ENCODE results near the gene SLC12A2. TPM values are rescaled to one million over a fixed set of nuclear protein-coding genes. Genes with fewer than 3 reads are reported as not detected.

SLC12A2 gene
- total RNA-seq, 1 donor from 2014 or later, result 29.2 TPM

- Mint-ChIP-seq H3K9me3 (ENCODE audit: unreplicated experiment) (no peaks in the 10 kb centered on the region), H3K4me1 (ENCODE audit: low read depth, unreplicated experiment) (no peaks in the 10 kb centered on the region), H3K27me3 (ENCODE audit: unreplicated experiment) (no peaks in the 10 kb centered on the region), H3K27ac (ENCODE audit: unreplicated experiment) (no peak overlapping the region), H3K36me3 (ENCODE audit: unreplicated experiment) (no peaks in the 10 kb centered on the region), H3K4me3 (ENCODE audit: unreplicated experiment) (no peak overlapping the region)
- TF ChIP-seq, protein P1, sequence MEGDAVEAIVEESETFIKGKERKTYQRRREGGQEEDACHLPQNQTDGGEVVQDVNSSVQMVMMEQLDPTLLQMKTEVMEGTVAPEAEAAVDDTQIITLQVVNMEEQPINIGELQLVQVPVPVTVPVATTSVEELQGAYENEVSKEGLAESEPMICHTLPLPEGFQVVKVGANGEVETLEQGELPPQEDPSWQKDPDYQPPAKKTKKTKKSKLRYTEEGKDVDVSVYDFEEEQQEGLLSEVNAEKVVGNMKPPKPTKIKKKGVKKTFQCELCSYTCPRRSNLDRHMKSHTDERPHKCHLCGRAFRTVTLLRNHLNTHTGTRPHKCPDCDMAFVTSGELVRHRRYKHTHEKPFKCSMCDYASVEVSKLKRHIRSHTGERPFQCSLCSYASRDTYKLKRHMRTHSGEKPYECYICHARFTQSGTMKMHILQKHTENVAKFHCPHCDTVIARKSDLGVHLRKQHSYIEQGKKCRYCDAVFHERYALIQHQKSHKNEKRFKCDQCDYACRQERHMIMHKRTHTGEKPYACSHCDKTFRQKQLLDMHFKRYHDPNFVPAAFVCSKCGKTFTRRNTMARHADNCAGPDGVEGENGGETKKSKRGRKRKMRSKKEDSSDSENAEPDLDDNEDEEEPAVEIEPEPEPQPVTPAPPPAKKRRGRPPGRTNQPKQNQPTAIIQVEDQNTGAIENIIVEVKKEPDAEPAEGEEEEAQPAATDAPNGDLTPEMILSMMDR (IDR thresholded peaks at IDR 0.05; ENCODE audit: partially characterized antibody, unreplicated experiment), result peak; percentile 82
- DNase-seq, result peak; percentile 53
Measured at GRCh38 chr5:128213340-128213739, 129.8 kb downstream of the SLC12A2 start.

- no peaks in the 10 kb centered on the region for H3K27me3 Mint-ChIP-seq (ENCODE audit: unreplicated experiment)
- H3K9me3 Mint-ChIP-seq (ENCODE audit: unreplicated experiment), result no peaks in the 10 kb centered on the region
- no peaks in the 10 kb centered on the region for H3K36me3 Mint-ChIP-seq (ENCODE audit: unreplicated experiment)
- H3K4me1 Mint-ChIP-seq (ENCODE audit: low read depth, unreplicated experiment), result no peaks in the 10 kb centered on the region
- H3K4me3 Mint-ChIP-seq (ENCODE audit: unreplicated experiment), result no peak overlapping the region
- DNase-seq, result no peak
- TF ChIP-seq, protein P1 (IDR thresholded peaks at IDR 0.05; ENCODE audit: partially characterized antibody, unreplicated experiment), result no peak
- no peak overlapping the region for H3K27ac Mint-ChIP-seq (ENCODE audit: unreplicated experiment)
Measured at GRCh38 chr5:128213833-128214232, 130.3 kb downstream of the SLC12A2 start.

GRCh38 chr5:128216285-128216684, 132.7 kb downstream of the SLC12A2 start:
- no peaks in the 10 kb centered on the region for H3K27me3 Mint-ChIP-seq (ENCODE audit: unreplicated experiment)

DNA sequence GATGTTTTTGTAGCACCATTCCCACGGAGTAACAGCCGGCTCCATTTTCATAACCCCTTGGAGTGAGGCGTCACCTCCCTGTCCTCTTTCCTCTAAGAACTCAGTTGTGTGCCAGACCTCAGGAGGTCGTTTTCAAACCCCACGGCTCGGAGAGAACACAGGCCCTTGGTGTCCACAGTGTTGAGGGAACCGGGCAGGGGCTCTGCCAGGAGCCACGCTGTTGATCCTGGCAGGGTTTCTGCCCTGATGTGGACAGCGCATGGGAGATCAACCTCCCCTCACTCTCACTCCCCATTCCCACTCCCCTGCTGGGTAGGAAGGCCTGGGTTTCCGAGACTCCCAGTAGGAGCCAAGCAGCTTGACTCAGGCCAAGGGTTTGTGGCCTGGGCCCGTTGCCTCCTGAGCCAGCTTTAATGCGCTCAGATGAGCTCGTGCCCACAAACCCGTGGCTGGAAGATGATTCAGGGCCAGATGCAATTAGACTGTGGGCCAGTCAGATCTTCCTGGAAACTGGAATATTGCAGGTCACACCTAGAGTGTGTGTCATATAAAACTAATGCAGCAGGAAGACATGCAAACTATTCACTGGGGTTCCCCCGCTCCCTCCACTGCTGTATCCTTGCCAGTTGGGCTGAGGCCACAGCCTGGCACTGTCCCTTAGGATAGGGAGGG, 133.4 kb downstream of the SLC12A2 start:
- no peak for DNase-seq

More at GRCh38 chr5:128216285-128216684, 132.7 kb downstream of the SLC12A2 start:
- TF ChIP-seq, protein P1 (IDR thresholded peaks at IDR 0.05; ENCODE audit: partially characterized antibody, unreplicated experiment), result no peak
- Mint-ChIP-seq H3K27ac (ENCODE audit: unreplicated experiment) (no peak overlapping the region), H3K9me3 (ENCODE audit: unreplicated experiment) (no peaks in the 10 kb centered on the region), H3K36me3 (ENCODE audit: unreplicated experiment) (no peaks in the 10 kb centered on the region), H3K4me3 (ENCODE audit: unreplicated experiment) (no peak overlapping the region), H3K4me1 (ENCODE audit: low read depth, unreplicated experiment) (no peaks in the 10 kb centered on the region)
- DNase-seq, result no peak

GRCh38 chr5:128220841-128221240, 137.3 kb downstream of the SLC12A2 start:
- no peaks in the 10 kb centered on the region for H3K36me3 Mint-ChIP-seq (ENCODE audit: unreplicated experiment)
- no peaks in the 10 kb centered on the region for H3K27me3 Mint-ChIP-seq (ENCODE audit: unreplicated experiment)
- H3K4me1 Mint-ChIP-seq (ENCODE audit: low read depth, unreplicated experiment), result no peaks in the 10 kb centered on the region

More for the DNA sequence above, 133.4 kb downstream of the SLC12A2 start:
- H3K9me3 Mint-ChIP-seq (ENCODE audit: unreplicated experiment), result no peaks in the 10 kb centered on the region
- H3K4me1 Mint-ChIP-seq (ENCODE audit: low read depth, unreplicated experiment), result no peaks in the 10 kb centered on the region
- TF ChIP-seq, protein P1 (IDR thresholded peaks at IDR 0.05; ENCODE audit: partially characterized antibody, unreplicated experiment), result no peak
- H3K36me3 Mint-ChIP-seq (ENCODE audit: unreplicated experiment), result no peaks in the 10 kb centered on the region
- no peaks in the 10 kb centered on the region for H3K27me3 Mint-ChIP-seq (ENCODE audit: unreplicated experiment)
- no peak overlapping the region for H3K27ac Mint-ChIP-seq (ENCODE audit: unreplicated experiment)
- no peak overlapping the region for H3K4me3 Mint-ChIP-seq (ENCODE audit: unreplicated experiment)

More at GRCh38 chr5:128220841-128221240, 137.3 kb downstream of the SLC12A2 start:
- no peak for DNase-seq
- Mint-ChIP-seq H3K27ac (ENCODE audit: unreplicated experiment) (no peak overlapping the region), H3K9me3 (ENCODE audit: unreplicated experiment) (no peaks in the 10 kb centered on the region), H3K4me3 (ENCODE audit: unreplicated experiment) (no peak overlapping the region)
- TF ChIP-seq, protein P1 (IDR thresholded peaks at IDR 0.05; ENCODE audit: partially characterized antibody, unreplicated experiment), result no peak

All from glutamatergic neuron (in vitro differentiated cells).